Loucy (cell line): ENCODE results near the gene C11orf97.

Experiments
- H2AFZ ChIP-seq: fragments of 200-600 bp; sonication (generic); 2 replicates; pipeline ENCODE4 v1.6.0; 2016; ENCODE audit warnings: antibody characterized with exemption, mild to moderate bottlenecking, low read length, moderate library complexity
- H3F3A ChIP-seq: fragments of 200-600 bp; 2 replicates; pipeline ENCODE4 v1.6.0; 2016; ENCODE audit warnings: antibody characterized with exemption, low read depth, mild to moderate bottlenecking
- H3K27me3 ChIP-seq: fragments of 200-600 bp; sonication (generic); 2 replicates; pipeline ENCODE4 v1.6.1; 2014; ENCODE audit warnings: low read length, mild to moderate bottlenecking; ENCODE audit not compliant: insufficient read depth, poor library complexity, severe bottlenecking
- H3K36me3 ChIP-seq: fragments of 200-600 bp; sonication (generic); 2 replicates; pipeline ENCODE4 v1.6.1; 2016; ENCODE audit warnings: low read length; ENCODE audit not compliant: insufficient read depth
- H3K4me1 ChIP-seq: fragments of 200-600 bp; sonication (generic); 2 replicates; pipeline ENCODE4 v1.5.1; 2014; ENCODE audit warnings: low read length, mild to moderate bottlenecking; ENCODE audit not compliant: insufficient read depth, poor library complexity, severe bottlenecking
- H3K4me2 ChIP-seq: fragments of 200-600 bp; sonication (generic); 2 replicates; pipeline ENCODE4 v1.6.0; 2014; ENCODE audit warnings: antibody characterized with exemption, low read length, low read depth, mild to moderate bottlenecking; ENCODE audit not compliant: poor library complexity, severe bottlenecking
- H3K4me3 ChIP-seq: fragments of 200-600 bp; sonication (generic); 2 replicates; pipeline ENCODE4 v1.5.1; 2014; ENCODE audit warnings: low read length, mild to moderate bottlenecking, mixed read lengths; ENCODE audit not compliant: poor library complexity, severe bottlenecking
- H3K79me2 ChIP-seq: fragments of 200-600 bp; sonication (generic); 2 replicates; pipeline ENCODE4 v1.6.1; 2014; ENCODE audit warnings: low read length; ENCODE audit not compliant: insufficient read depth
- H3K9ac ChIP-seq: fragments of 200-600 bp; sonication (generic); 2 replicates; pipeline ENCODE4 v1.6.0; 2014; ENCODE audit warnings: mild to moderate bottlenecking, low read depth, low read length, moderate library complexity; ENCODE audit not compliant: poor library complexity, severe bottlenecking
- H3K9me2 ChIP-seq: fragments of 200-600 bp; sonication (generic); replicated peaks from 2 replicates; pipeline ENCODE4 v1.6.1; 2016; ENCODE audit warnings: low read depth, low read length, mixed read lengths
- H3K9me3 ChIP-seq: fragments of 200-600 bp; sonication (generic); 2 replicates; pipeline ENCODE4 v1.6.1; 2014; ENCODE audit warnings: mild to moderate bottlenecking, antibody characterized with exemption, low read length, low read depth; ENCODE audit not compliant: insufficient read depth
- H4K20me1 ChIP-seq: fragments of 200-600 bp; sonication (generic); 2 replicates; pipeline ENCODE4 v1.6.0; 2014; ENCODE audit warnings: antibody characterized with exemption, low read length, mild to moderate bottlenecking; ENCODE audit not compliant: insufficient read depth, poor library complexity, severe bottlenecking
- CTCF ChIP-seq: fragments of 200-600 bp; sonication (generic); conservative IDR thresholded peaks from 2 replicates; pipeline ENCODE4 v1.5.1; 2014; ENCODE audit warnings: mild to moderate bottlenecking, antibody characterized with exemption, low read length
- EZH2phosphoT487 ChIP-seq: fragments of 200-600 bp; IDR thresholded peaks from 2 replicates; pipeline ENCODE4 v1.6.1; 2018; ENCODE audit warnings: antibody characterized with exemption, mild to moderate bottlenecking, moderate library complexity, borderline replicate concordance

C11orf97 gene

GRCh38 chr11:94539420-94539819 is 27.2 kb downstream of the C11orf97 start:
- H3F3A ChIP-seq = no peaks in the 10 kb centered on the region
- peaks cover 8% of the 10 kb centered on the region for H3K79me2 ChIP-seq
- TF ChIP-seq CTCF (no peak), EZH2phosphoT487 (no peak)
- no peaks in the 10 kb centered on the region for H3K36me3 ChIP-seq
- no peaks in the 10 kb centered on the region for H3K9me3 ChIP-seq
- no peak overlapping the region for H3K4me3 ChIP-seq
- H3K4me1 ChIP-seq = peaks cover 13% of the 10 kb centered on the region
- no peaks in the 10 kb centered on the region for H4K20me1 ChIP-seq
- H2AFZ ChIP-seq = peak overlapping the region; percentile 48; the same call in 1 of the 2 replicates
- H3K9me2 ChIP-seq = no peaks in the 10 kb centered on the region
- H3K9ac ChIP-seq = no peak overlapping the region
- peak overlapping the region; percentile 19 for H3K4me2 ChIP-seq
- H3K27me3 ChIP-seq = no peaks in the 10 kb centered on the region

- H3K36me3 ChIP-seq = no peaks in the 10 kb centered on the region
- H2AFZ ChIP-seq = peak within 1 kb of the TSS; percentile 82
- no peaks in the 10 kb centered on the region for H3K9me3 ChIP-seq
- peaks cover 45% of the 10 kb centered on the region for H3K4me1 ChIP-seq
- no peaks in the 10 kb centered on the region for H3F3A ChIP-seq
- peak within 1 kb of the TSS; percentile 76 for H3K4me2 ChIP-seq
- no peaks in the 10 kb centered on the region for H3K27me3 ChIP-seq
- peak within 1 kb of the TSS; percentile 74 for H3K4me3 ChIP-seq
- H3K79me2 ChIP-seq = peaks cover 54% of the 10 kb centered on the region
- H3K9ac ChIP-seq = peak within 1 kb of the TSS; percentile 85
- H3K9me2 ChIP-seq = no peaks in the 10 kb centered on the region
- H4K20me1 ChIP-seq = peaks cover 42% of the 10 kb centered on the region
- TF ChIP-seq CTCF (no peak), EZH2phosphoT487 (no peak)
These were observed 31.7 kb downstream of the C11orf97 start, which contains the start of gene FUT4 for GRCh38 chr11:94543695-94544645. Gene FUT4 (plus strand): TSS chr11:94543921. CDS start chr11:94544134, 213 bp downstream.

- peaks cover 47% of the 10 kb centered on the region for H3K4me1 ChIP-seq
- peak overlapping the region; percentile 85 for H3K9ac ChIP-seq
- peaks cover 60% of the 10 kb centered on the region for H3K79me2 ChIP-seq
These were observed 32.5 kb downstream of the C11orf97 start for GRCh38 chr11:94544646-94545263.

More at GRCh38 chr11:94544646-94545263, 32.5 kb downstream of the C11orf97 start:
- TF ChIP-seq EZH2phosphoT487 = no peak
- Histone ChIP-seq H3K4me2 (peak overlapping the region; percentile 76), H3K27me3 (no peaks in the 10 kb centered on the region), H3K9me2 (no peaks in the 10 kb centered on the region), H3K9me3 (no peaks in the 10 kb centered on the region), H3K4me3 (peak overlapping the region; percentile 74), H3F3A (no peaks in the 10 kb centered on the region), H2AFZ (no peak overlapping the region; the same call in 1 of the 2 replicates), H3K36me3 (no peaks in the 10 kb centered on the region), H4K20me1 (peaks cover 48% of the 10 kb centered on the region)
